Spleen (tissue), 7 donors: Measurements from ENCODE around the gene RGMA.

Experiments
- POLR2A ChIP-seq, 3 donors: fragments of 450-650 bp; IDR thresholded peaks; one replicate each; pipeline ENCODE4 v1.5.1; 2017; ENCODE audit warnings: antibody characterized with exemption in 3 of 3, mild to moderate bottlenecking in 1 of 3
- TF ChIP-seq, protein P1 (sequence below), 11 experiments: fragments of 200-600 bp in 7 of 11; fragments of 450-650 bp in 4 of 11; sonication (generic) in 4 of 11; IDR thresholded peaks in 8 of 11; conservative IDR thresholded peaks in 3 of 11; 1 replicate in 7 of 11; 2 replicates in 4 of 11; pipeline versions ENCODE4 v1.4.0 to v1.8.0; 2016 to 2021; ENCODE audit warnings: antibody characterized with exemption in 11 of 11, inconsistent platforms in 4 of 11, mild to moderate bottlenecking in 1 of 11
- donor health status: DM: no; HTN: no; CAD: no; lungs with moderate emphysema.
- donor health status: DM: no; HTN: no; CAD: no.
- donor health status: DM: no; HTN: no; CAD: no.

DNA sequence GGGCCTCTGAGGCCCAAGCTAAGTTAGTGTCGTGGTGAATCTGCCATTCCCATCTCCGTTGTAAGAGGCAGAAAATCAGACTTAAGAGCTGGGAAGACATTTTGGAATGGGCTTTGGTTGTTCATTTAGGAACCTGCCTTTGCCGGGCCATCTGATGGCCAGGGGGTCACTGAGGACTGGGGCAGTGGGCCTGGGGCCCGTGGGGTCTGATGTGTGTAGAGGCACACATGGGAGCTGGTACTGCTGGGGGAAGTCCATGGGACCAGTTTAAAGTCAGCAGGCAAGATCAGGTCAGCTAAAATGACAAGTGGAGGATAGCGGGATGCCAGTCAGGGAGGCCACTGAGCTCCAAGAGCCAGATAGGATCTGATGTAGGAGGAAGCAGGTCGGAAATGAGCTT, 38.3 kb upstream of the RGMA start:
- TF ChIP-seq, protein P1, sequence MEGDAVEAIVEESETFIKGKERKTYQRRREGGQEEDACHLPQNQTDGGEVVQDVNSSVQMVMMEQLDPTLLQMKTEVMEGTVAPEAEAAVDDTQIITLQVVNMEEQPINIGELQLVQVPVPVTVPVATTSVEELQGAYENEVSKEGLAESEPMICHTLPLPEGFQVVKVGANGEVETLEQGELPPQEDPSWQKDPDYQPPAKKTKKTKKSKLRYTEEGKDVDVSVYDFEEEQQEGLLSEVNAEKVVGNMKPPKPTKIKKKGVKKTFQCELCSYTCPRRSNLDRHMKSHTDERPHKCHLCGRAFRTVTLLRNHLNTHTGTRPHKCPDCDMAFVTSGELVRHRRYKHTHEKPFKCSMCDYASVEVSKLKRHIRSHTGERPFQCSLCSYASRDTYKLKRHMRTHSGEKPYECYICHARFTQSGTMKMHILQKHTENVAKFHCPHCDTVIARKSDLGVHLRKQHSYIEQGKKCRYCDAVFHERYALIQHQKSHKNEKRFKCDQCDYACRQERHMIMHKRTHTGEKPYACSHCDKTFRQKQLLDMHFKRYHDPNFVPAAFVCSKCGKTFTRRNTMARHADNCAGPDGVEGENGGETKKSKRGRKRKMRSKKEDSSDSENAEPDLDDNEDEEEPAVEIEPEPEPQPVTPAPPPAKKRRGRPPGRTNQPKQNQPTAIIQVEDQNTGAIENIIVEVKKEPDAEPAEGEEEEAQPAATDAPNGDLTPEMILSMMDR (IDR thresholded peaks at IDR 0.05 in 8 of 11, conservative IDR thresholded peaks at IDR 0.05 in 3 of 11) = no peak
- TF ChIP-seq POLR2A (IDR thresholded peaks at IDR 0.05) = no peak
